GM21447 (cell line): Measurements from ENCODE around the gene PDE5A.
A peak's percentile ranks its signal among the peaks of the same experiment; 100 is the strongest.
"Not testable (repeated sequence)": the region's sequence is repeated elsewhere in the genome, so short reads cannot be mapped to it uniquely, and the experiment has no call there.

Experiments
- ATAC-seq: cut with Tn5 transposase; IDR thresholded peaks from one replicate; pipeline ENCODE4 v1.9.1; 2021; ENCODE audit not compliant: unreplicated experiment

PDE5A gene

GRCh38 chr4:119646347-119647071 lies 17.9 kb upstream of the PDE5A start:
- no peak for ATAC-seq

- ATAC-seq: no peak
Measured at GRCh38 chr4:119643306-119644042, 14.9 kb upstream of the PDE5A start.

GRCh38 chr4:119641765-119642164 lies 13.2 kb upstream of the PDE5A start:
- ATAC-seq: no peak

GRCh38 chr4:119638359-119638758 lies 9.8 kb upstream of the PDE5A start:
- no peak for ATAC-seq

- ATAC-seq: not testable (repeated sequence)
Measured at GRCh38 chr4:119636851-119637250, 8.2 kb upstream of the PDE5A start.

GRCh38 chr4:119632216-119632615 lies 3.6 kb upstream of the PDE5A start:
- ATAC-seq: no peak

GRCh38 chr4:119629142-119629471 lies 503 bp upstream of the PDE5A start:
- peak; percentile 27 for ATAC-seq

- ATAC-seq: peak; percentile 53
Measured at GRCh38 chr4:119627267-119628255, 1.0 kb downstream of the PDE5A start.

GRCh38 chr4:119626943-119627266 lies 1.7 kb downstream of the PDE5A start:
- peak; percentile 1 for ATAC-seq

GRCh38 chr4:119626420-119626819 lies 2.2 kb downstream of the PDE5A start:
- no peak for ATAC-seq

- no peak for ATAC-seq
Measured at GRCh38 chr4:119625761-119626160, 2.8 kb downstream of the PDE5A start.

- no peak for ATAC-seq
Measured at GRCh38 chr4:119624356-119624755, 4.2 kb downstream of the PDE5A start.

- no peak for ATAC-seq
Measured at GRCh38 chr4:119623025-119623424, 5.6 kb downstream of the PDE5A start.

- no peak for ATAC-seq
Measured at GRCh38 chr4:119615068-119615719, 13.4 kb downstream of the PDE5A start.

- no peak for ATAC-seq
Measured at GRCh38 chr4:119604266-119604665, 24.3 kb downstream of the PDE5A start.

- no peak for ATAC-seq
Measured at GRCh38 chr4:119602366-119602765, 26.2 kb downstream of the PDE5A start.

- ATAC-seq: no peak
Measured at GRCh38 chr4:119598521-119598920, 30.1 kb downstream of the PDE5A start.

- ATAC-seq: no peak
Measured at GRCh38 chr4:119597377-119597776, 31.2 kb downstream of the PDE5A start.

- no peak for ATAC-seq
Measured at GRCh38 chr4:119593698-119594097, 34.9 kb downstream of the PDE5A start.

GRCh38 chr4:119592830-119593229 lies 35.8 kb downstream of the PDE5A start:
- ATAC-seq: no peak

GRCh38 chr4:119589165-119589564 lies 39.4 kb downstream of the PDE5A start:
- ATAC-seq: no peak
